Right lobe of liver (tissue), 4 donors: ENCODE measurements around the gene CYBA.

ENCODE experiments used
- POLR2A ChIP-seq: fragments of 450-650 bp; IDR thresholded peaks from one replicate; pipeline ENCODE4 v1.6.1; 2017; ENCODE audit warnings: antibody characterized with exemption, mild to moderate bottlenecking
- TF ChIP-seq, protein P1 (sequence below), 4 donors: fragments of 200-600 bp in 3 of 4; fragments of 450-650 bp in 1 of 4; IDR thresholded peaks; one replicate each; pipeline versions ENCODE4 v1.5.1 to v1.8.0; 2016 to 2022; ENCODE audit warnings: antibody characterized with exemption in 4 of 4, mild to moderate bottlenecking in 2 of 4
- donor health status: DM: no; HTN: no; CAD: no.
- donor health status: DM: no; HTN: no; CAD: no.
- donor health status: DM: no; HTN: yes; CAD: no.

GRCh38 chr16:88635671-88636319 is 15.1 kb downstream of the CYBA start:
- TF ChIP-seq, protein P1, sequence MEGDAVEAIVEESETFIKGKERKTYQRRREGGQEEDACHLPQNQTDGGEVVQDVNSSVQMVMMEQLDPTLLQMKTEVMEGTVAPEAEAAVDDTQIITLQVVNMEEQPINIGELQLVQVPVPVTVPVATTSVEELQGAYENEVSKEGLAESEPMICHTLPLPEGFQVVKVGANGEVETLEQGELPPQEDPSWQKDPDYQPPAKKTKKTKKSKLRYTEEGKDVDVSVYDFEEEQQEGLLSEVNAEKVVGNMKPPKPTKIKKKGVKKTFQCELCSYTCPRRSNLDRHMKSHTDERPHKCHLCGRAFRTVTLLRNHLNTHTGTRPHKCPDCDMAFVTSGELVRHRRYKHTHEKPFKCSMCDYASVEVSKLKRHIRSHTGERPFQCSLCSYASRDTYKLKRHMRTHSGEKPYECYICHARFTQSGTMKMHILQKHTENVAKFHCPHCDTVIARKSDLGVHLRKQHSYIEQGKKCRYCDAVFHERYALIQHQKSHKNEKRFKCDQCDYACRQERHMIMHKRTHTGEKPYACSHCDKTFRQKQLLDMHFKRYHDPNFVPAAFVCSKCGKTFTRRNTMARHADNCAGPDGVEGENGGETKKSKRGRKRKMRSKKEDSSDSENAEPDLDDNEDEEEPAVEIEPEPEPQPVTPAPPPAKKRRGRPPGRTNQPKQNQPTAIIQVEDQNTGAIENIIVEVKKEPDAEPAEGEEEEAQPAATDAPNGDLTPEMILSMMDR (IDR thresholded peaks at IDR 0.05) = no peak
- no peak for TF ChIP-seq POLR2A
